C4-2B (cell line): ENCODE results near the gene MAP4K5.

Experiments
- H3K27ac ChIP-seq: fragments of 450-650 bp; 2 replicates; pipeline ENCODE4 v1.5.1; 2017
- CTCF ChIP-seq: fragments of 450-650 bp; conservative IDR thresholded peaks from 2 replicates; pipeline ENCODE4 v1.5.1; 2017; ENCODE audit warnings: mild to moderate bottlenecking
- ZFX ChIP-seq: fragments of 450-650 bp; IDR thresholded peaks from 2 replicates; pipeline ENCODE4 v1.6.1; 2017

MAP4K5 gene

GRCh38 chr14:50471838-50472465, 60.4 kb downstream of the MAP4K5 start:
- no peak overlapping the region for H3K27ac ChIP-seq
- TF ChIP-seq ZFX, result no peak
- TF ChIP-seq CTCF, result no peak

- H3K27ac ChIP-seq, result no peak overlapping the region
- TF ChIP-seq ZFX (no peak), CTCF (no peak)
Measured at GRCh38 chr14:50469982-50470381, 62.4 kb downstream of the MAP4K5 start.

GRCh38 chr14:50462111-50462510, 70.3 kb downstream of the MAP4K5 start:
- H3K27ac ChIP-seq, result no peak overlapping the region
- TF ChIP-seq ZFX (no peak), CTCF (no peak)

GRCh38 chr14:50453869-50454268, 78.5 kb downstream of the MAP4K5 start:
- no peak for TF ChIP-seq CTCF
- TF ChIP-seq ZFX, result no peak
- no peak overlapping the region for H3K27ac ChIP-seq

- no peak for TF ChIP-seq CTCF
- no peak for TF ChIP-seq ZFX
- H3K27ac ChIP-seq, result no peak overlapping the region; the same call in 1 of the 2 replicates
Measured at GRCh38 chr14:50452979-50453705, 79.2 kb downstream of the MAP4K5 start.

- TF ChIP-seq CTCF (no peak), ZFX (no peak)
- no peak overlapping the region; the same call in 1 of the 2 replicates for H3K27ac ChIP-seq
Measured at GRCh38 chr14:50452296-50452695, 80.1 kb downstream of the MAP4K5 start.

GRCh38 chr14:50451854-50452253, 80.5 kb downstream of the MAP4K5 start:
- no peak overlapping the region for H3K27ac ChIP-seq
- TF ChIP-seq ZFX (no peak), CTCF (no peak)
